ENCODE data around the gene SPANXC.
"Not testable (repeated sequence)": the region's sequence is repeated elsewhere in the genome, so short reads cannot be mapped to it uniquely, and the experiment has no call there.

SPANXC gene, protein sequence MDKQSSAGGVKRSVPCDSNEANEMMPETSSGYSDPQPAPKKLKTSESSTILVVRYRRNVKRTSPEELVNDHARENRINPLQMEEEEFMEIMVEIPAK

DNA sequence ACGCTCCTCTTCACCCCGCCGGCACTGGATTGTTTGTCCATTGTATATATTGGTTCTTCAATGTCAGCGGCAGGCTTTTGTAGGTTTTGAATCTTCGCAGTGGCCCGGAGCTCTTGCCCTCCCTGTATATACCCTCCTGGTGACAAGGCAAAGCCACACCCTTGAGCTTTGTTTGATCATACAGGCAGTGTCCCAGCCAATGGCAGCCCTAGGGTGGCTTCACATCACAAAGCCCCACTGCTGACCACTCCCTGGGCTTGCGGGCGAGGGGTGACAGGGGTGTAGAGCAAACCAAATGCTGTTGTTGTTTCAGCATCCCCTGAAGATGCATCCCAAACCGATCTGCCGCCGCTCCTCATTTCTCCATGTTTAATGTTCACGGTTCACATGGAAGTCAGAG lies at the start of gene SPANXC:
Gene SPANXC (minus strand): TSS at position 101 of the 400 bp plus-strand sequence. CDS start 60 bp downstream, at position 41.
- DNase-seq: not testable (repeated sequence)

DNA sequence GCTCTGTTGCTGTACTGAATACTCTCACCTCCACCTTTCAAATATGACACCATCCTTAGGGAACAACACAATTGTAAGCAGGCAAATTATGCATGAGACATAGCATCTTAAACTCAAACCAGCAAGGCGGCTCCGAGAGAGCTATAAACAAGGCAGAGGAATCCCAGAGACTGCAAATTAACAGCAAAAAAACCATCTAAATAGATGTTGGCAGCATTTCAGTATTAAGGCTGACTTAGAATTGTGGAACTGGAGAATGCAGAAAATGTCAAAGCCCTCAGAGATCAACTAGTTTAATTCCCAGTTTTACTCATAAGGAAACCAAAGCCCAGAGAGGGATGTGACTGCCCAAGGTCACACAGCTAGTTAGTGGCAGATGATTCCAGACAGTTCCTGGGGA lies 37.2 kb upstream of the SPANXC start:
- DNase-seq: no peak

DNA sequence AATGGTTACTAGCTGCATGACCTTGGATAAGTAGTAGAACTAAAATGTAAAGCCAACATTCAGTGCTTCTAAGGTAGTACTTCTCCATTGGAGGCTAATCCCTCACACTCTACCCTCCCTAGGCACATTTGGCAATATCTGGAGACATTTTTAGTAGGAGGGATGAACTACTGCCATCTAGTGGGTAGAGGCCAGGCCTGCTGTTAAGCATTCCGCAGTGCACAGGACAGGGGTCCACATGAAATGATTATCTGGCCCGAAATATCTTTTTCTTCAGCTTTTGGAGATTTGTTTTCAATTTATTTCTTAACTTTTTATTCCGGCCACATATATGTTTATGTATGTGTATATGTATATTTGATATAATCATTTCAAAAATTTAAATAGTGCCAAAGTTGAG lies 36.0 kb upstream of the SPANXC start:
- DNase-seq: no peak

DNA sequence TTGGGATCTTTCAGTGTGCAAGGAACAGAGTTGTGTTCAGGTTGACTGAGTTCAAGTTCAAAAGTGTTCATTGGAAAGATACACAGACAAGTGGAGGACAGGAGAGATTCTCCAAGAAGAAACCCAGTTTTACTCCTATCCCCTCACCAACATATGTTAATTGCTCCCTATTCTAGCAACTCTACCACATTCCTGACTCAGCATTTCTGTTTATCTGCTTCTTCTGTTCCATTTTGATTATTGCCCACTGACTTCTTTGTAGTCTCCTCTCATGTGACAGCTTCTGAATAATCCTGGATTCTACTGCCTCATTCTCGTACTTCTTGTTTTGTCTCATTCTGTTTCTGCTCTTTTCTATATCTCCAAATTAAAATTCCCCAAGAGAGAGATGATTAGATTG lies 15.8 kb upstream of the SPANXC start:
- DNase-seq: no peak

DNA sequence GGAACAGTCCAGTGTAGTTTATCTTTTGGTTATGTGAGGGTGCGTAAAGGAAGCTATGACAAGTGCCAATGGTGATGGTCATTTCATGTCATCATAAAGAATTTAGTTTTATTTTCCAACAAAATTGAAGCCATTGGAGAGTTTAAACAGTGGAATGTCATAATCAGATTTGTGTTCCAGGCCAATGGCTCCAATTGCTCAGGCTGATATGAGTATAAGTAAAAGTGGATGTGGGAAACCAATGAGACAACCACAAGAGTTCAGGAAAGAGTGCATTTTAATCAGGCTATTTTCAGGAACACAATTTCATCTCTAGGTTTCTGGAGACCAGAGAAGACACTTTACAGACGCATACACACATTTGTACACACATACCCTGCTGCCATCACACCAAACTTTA lies 20.7 kb downstream of the SPANXC start:
- DNase-seq: no peak

DNA sequence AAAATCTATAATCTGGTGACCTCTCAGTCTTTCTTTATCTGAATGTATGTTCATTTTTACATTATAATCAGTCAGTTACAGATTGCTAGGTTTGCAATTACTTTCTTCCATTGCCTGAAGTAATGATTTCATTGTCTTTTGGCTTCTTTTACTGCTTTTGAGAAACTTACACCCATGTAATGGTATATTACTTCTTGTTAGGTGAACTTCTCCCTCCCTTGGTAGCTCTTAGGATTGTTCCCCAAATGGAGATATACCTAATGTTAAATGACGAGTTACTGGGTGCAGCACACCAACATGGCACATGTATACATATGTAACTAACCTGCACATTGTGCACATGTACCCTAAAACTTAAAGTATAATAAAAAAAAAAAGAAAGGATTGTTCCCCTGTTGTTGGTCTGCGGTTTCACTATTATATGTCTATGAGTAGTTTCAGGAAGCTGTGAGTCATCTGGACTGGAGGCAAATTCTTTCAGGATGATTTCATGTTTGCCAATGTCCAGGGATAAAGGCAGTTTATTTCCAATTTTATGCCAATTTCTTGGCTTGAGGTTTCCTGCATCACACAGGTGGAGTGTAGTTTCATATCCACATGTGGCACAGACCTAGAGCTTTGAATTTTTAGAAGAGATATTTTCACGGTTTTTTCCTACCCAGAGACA lies 21.8 kb downstream of the SPANXC start:
- no peak for DNase-seq

DNA sequence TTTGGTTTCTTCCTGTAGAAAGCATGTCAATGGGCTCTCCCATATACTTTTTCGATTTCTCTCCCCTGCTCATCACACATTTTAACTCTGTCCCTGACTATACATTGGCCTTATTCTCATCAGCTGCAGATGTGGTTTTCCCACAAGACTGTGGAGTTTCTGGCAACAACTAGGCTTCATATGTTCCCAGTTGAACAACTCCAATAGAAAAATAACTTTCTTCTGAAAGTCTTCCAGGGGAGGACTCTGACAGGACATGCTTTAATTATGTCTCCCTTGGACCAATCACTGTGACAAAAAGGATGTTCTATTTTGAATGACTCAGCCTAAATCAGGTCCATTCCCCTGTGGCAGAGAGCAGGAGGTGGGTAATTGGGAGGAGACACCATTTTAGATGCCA lies 28.1 kb downstream of the SPANXC start:
- DNase-seq: no peak

DNA sequence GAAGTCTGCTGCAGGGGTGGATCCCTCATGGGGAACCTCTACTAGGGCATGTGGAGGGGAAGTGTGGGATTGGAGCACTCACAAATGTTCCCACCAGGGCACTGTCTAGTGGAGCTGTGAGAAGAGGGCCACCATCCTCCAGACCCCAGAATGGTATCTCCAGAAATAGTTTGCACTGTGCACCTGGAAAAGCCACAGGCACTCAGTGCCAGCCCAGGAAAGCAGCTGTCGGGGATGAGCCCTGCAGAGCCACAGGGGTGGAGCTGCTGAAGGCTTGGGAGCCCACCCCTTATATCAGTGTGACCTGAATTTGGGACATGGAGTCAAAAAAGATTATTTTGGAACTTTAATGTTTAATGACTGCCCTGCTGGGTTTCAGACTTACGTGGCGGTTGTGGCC lies 40.4 kb downstream of the SPANXC start:
- no peak for DNase-seq
